HG02884 (cell line): ENCODE results near the gene IRF1.
A peak's percentile ranks its signal among the peaks of the same experiment; 100 is the strongest.
"Not testable (repeated sequence)": the region's sequence is repeated elsewhere in the genome, so short reads cannot be mapped to it uniquely, and the experiment has no call there.

ENCODE experiments used
- ATAC-seq: cut with Tn5 transposase; IDR thresholded peaks from one replicate; pipeline ENCODE4 v1.9.1; 2021; ENCODE audit warnings: mild to moderate bottlenecking, moderate library complexity; ENCODE audit not compliant: unreplicated experiment

Gene IRF1, protein sequence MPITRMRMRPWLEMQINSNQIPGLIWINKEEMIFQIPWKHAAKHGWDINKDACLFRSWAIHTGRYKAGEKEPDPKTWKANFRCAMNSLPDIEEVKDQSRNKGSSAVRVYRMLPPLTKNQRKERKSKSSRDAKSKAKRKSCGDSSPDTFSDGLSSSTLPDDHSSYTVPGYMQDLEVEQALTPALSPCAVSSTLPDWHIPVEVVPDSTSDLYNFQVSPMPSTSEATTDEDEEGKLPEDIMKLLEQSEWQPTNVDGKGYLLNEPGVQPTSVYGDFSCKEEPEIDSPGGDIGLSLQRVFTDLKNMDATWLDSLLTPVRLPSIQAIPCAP

DNA sequence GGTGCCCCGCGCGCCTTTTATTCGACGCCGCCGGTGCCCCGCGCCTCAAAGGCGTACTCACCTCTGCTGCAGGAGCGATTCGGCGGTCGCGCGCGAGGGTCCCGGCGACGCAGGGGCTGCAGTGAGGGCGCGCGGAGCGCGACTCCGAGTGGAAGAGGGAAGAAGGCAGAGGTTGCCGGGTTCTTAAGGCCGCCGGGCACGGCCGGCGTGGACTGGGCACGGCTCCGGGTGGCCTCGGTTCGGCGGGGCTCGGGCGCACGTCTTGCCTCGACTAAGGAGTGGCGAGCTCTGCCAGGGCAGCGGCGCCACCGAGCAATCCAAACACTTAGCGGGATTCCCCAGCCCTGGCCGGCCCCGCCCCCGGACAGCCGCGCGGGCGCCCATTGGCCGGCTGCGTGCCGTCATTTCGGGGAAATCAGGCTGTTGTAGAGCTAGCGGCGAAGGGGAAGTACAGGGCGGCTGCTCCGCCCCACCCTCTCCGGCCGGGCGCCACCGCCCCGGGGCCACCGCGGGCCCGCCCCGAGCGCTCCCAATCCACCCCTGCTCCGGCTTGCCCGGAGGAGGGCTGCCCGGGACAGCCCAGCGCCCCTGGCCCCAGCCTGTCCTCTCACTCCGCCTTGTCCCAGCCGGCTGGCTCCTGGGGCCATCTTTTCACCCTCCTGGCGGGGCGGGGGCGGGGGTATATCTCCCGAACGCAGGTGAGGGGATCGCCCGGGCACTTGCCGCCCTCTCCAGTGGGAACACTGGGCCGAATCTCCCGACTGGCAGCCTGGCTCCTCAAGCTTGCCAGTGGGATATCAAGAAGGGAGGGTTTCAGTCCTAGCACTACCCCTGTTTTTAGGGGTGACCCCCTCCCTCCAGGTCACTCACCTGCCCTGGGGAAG, at the start of gene IRF1:
TSS of gene IRF1 (minus strand) at position 290 of the 884 bp plus-strand sequence. CDS start 1,295 bp downstream, outside the sequence.
- ATAC-seq = peak; percentile 81

DNA sequence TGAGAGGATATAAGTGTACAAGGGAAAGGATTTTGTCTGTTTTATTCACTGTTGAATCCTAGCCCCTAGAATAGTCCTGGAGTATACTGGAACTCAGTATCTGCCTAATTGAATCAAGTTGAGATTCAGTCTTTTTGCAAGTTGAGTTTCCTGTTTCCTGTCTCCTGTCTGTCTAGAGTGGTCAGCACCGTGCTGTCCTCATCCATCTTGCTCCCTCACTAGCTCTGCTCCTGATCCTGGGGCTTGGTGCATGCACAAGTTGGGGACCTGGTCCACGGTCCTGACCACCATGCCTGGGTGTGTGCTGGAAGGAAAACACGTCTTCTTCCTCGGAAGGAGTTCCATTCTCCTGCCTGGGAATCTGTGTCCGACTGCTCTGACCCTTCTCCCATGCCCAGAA, 49.6 kb upstream of the IRF1 start:
- no peak for ATAC-seq

DNA sequence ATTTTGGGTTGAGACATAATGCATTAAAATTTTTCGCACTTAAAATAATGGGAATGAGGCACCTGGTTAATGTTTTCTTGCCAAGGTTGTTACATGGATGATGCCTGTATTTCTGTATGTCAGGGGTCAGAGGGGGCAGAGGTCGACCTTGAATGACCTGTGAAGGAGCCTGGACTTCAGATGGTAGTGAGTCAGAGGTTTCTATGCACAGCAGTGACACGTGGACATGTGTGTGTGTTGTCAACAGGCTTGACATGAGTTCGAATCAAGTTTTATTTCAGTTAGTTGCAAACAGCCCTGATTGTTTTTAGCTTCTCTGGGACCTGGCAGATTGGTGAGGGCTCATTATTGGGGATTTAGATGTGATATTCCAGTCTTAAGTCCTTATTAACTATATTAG, 49.1 kb upstream of the IRF1 start:
- no peak for ATAC-seq

DNA sequence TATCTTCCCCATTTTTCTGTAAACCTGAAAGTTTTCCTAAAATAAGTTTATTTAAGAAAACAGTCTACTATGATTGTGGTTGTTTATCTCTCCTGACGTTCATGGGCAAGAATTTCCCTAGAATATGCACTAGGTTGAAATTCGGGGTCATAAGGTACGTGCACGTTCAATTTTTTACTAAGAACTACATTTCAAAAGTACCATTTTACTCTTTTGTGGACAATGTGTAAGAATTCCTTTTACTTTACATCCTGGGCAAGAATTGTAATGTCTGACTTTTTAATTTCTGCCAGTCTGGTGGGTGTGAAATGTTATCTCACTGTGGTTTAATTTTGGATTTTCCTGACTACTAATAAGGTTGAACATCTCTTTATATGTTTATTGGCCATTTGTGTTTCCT, 40.4 kb upstream of the IRF1 start:
- no peak for ATAC-seq

DNA sequence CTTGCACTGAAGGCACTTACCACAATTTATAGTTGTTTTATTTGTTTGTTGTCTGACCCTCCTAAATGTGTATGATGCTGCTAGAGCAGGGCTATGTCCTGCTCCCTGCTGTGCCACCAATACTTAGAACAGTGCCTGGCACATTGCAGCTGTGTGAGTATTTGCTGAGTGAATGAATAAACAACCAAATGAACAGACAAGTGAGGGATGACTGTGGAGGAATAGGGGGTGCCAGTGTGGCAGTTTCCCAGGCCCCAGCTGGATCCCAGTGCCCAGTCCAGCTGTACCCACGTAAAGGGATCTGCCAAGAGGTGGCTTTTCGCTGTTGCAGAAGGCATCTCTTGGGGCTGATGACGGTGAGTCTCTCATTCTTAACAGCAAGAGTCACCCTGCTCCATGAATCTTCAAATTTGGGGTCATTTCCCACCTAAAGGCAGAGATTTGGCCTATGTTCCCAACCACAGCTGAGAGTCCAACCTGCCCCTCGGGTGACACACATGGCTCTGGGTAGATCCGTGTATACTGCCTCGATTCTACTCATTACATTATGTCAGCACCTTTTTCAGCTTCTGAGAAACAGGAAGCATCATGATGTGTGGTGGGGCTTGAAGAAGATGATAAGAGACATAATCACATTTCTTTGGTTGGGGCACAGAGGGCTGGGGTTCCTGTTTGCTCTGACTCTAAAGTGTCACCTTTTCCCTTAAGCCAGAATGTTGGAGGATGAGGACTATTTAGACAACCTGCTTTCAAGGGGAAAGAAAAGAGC, 38.5 kb upstream of the IRF1 start:
- ATAC-seq = no peak

DNA sequence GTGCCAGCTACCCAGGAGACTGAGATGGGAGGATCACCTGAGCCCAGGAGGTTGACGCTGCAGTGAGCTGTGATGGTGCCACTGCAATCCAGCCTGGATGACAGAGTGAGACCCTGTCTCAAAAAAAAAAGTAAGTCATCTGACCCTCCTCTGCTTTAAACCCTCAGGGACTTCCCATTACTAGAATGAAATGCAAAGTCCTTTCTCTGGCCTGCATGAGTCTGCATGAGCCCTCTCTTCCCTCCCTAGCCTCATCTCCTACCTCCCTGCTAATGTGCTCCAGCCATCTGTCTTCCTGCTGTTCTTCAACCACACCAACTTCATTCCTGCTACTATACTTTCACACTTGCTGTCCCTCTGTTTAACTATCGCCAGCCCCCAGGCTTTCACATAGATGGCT, 37.4 kb upstream of the IRF1 start:
- no peak for ATAC-seq

DNA sequence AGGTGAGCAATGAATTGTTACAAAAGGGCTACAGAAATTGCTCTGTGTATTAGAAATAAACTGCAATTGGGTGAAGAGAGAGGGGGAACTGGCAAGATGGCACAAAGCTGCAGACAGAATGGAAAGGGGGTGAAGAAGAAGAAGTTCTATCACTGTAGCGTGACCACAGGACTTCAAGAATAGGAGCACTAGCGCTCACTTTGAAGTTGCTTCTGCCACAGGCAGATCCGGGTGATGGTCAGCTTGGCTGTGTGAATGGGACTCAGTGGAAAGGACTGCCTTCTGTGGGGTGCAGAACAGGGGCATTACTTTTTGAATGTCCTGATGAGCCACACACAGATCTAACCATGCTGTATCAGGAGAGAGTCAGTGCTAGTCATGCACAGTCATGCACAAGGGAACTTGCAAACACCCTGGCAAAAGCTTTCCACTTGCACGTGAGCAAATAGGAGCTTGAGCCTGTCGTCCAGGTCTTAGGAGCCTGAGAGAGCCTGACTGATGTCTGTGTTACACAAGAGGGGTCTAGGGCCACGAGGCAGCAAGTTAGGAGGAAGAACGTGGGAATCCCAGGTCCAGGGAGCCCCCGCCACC, 36.5 kb upstream of the IRF1 start:
- no peak for ATAC-seq

DNA sequence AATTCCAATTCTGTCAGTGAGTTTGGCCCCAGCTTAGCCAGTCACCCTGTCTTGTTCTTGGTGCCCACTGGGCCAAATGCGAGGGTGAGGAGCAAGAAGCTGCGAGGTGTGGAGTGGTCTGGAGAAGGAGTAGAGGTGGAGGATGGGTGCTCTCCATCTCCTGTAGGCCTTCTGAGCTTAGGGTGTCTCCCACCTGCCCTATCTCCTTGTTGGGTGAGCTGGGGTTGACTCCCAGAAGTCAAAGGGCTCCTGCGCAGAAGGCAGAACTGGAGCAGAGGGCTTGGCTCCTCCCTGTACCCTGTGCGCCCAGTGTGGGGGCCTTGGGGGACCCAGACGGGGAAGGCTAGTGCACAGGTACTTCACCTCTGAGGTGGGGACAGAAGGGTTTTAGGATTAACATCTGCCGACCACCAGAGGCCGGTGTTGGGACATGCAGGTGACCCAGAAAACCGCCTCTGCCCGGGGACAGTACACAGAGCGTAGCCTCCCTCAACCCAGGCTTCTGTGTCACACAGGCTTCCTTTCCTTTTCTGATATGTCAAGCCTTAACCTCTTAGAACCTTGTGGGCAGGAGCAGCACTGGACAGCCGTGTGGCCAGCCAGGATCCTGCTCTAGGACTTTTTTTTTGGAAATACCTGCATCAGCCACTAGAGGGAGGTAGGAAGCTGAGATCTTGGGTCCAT, 35.9 kb upstream of the IRF1 start:
- no peak for ATAC-seq

DNA sequence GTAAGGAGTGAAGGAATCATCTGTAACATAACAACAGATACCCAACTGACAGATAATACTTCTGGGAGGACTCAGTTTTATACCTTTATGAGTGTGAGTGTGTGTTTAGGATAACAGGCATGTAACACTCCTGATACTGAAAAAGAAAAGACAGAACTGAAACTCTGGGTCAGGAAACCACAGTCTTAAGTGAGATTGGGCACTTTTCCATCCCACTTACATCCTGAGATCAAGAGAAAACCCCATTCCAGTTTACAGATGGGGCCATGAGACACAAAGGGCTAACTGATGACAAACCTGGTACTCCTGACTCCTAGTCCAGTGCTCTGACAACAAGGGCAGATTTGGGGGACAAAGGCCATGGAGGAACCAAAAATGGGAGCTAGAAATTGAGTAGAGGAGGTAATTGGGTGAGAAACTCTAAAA, 34.7 kb upstream of the IRF1 start:
- peak; percentile 76 for ATAC-seq

DNA sequence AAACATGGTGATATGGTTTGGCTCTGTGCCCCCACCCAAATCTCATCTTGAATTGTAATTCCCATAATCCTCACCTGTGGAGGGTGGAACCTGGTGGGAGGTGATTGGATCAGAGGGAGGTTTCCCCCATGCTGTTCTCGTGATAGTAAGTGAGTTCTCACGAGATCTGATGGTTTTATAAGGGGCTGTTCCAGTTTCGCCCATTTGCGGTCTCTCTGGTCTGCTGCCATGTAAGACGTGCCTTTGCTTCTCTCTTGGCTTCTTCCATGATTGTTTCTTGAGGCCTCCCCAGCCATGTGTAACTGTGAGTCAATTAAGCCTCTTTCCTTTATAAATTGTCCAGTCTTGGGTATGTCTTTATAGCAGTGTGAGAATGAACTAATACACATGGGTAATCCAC, 34.3 kb upstream of the IRF1 start:
- not testable (repeated sequence) for ATAC-seq

DNA sequence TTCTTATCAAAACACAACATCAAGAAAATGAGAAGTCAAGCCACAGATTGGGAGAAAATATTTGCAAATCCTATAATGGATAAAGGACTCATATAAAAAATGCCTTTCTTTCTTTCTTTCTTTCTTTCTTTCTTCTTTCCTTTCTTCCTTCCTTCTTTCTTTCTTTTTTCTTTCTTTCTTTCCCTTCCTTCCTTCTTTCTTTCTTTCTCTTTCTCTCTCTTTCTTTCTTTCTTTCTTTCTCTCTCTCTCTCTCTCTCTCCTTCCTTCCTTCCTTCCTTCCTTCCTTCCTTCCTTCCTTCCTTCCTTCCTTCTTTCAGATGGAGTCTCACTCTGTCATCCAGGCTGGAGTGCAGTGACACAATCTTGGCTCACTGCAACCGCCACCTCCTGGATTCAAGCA, 31.5 kb upstream of the IRF1 start:
- not testable (repeated sequence) for ATAC-seq

DNA sequence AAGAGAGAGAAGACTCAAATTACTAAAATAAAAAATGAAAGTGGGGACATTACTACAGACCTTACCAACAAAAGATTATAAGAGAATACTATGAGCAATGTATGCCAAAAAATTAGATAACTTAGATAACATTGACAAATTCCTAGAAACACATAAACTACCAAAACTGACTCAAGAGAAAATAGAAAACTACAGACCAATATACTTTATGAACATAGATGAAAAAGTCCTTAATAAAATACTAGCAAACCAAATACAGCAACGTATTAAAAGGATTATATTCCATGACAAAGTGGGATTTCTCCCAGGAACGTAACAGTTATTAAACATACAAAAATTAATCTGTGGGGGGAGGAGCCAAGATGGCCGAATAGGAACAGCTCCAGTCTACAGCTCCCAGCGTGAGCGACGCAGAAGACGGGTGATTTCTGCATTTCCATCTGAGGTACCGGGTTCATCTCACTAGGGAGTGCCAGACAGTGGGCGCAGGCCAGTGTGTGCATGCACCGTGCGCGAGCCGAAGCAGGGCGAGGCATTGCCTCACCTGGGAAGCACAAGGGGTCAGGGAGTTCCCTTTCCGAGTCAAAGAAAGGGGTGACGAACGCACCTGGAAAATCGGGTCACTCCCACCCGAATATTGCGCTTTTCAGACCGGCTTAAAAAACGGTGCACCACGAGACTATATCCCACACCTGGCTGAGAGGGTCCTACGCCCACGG, 23.2 kb upstream of the IRF1 start:
- not testable (repeated sequence) for ATAC-seq

DNA sequence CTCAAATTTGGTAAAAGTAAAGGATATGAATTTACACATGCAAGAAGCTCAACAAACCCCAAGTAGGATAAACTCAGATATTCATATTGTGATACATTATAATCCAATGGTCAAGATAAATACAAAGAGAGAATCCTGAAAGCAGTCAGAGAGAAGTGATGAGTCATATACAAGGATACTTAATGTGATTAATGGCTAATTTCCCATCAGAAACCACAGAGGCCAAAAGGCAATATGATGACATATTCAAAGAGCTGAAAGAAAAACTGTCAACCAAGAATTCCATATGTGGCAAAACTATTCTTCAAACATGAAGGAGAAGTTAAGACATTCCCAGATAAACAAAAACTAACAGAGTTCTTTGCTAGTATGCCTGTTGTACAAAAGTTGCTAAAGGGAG, 19.5 kb upstream of the IRF1 start:
- no peak for ATAC-seq

DNA sequence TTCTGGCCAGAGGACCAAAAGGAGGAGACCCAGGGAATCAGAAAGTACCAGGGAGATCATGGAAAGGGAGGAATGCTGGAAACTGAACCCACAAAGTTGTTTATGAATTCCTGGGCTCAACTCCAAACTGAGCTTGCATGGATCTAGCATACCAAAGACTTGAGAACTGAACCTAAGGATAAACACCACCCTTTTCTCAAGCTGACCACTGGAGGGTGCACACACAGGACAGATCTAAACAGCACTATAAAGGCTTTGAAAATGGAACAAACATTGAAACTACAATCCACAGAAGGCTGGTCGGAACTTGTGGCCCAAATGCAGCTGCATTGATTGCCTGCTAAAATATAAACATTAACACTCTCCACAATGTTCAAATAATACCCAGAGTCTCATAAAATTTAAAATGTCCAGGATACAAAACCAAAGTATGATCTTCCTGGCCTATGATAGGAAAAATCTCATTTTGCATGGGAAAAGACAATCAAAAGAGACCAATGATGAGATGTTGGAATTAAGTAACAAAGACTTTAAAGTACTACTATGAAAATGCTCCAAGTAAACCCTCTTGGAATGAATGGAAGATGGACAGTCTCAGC, 15.6 kb upstream of the IRF1 start:
- ATAC-seq = peak; percentile 63

DNA sequence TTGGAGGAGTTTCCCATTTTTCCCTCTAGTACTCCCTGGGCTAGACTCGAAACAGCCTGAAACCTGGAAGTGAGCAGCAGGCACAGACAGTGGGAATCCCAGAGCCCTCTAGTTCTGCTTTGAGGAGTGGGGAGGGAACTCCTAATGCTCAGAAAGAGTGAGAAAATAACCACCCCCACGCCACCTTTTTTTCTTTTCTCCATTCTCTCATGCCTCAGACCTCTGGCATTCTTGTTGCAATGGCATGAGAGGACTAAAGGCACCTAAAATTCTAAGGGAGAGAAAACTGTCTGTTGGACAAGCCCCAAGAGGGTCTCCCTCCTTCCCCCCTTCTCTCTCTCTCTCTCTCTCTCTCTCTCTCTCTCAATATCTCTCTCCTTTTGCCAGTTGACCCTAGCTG, 15.1 kb upstream of the IRF1 start:
- no peak for ATAC-seq

DNA sequence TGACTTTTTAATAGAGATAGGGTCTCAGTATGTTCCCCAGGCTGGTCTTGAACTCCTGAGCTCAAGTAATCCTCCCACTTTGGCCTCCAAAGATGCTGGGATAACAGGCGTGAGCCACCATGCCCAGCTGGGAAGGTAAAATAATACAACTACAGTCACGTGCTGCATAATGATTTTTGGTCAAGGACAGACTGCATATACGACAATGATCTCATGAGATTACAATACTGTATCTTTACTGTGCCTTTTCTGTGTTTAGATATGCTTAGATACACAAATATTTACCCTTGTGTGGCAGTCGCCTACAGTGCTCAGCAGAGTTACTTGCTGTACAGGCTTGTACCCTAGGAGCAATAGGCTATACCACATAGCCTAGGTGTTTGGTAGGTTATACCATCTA, 14.2 kb upstream of the IRF1 start:
- no peak for ATAC-seq

DNA sequence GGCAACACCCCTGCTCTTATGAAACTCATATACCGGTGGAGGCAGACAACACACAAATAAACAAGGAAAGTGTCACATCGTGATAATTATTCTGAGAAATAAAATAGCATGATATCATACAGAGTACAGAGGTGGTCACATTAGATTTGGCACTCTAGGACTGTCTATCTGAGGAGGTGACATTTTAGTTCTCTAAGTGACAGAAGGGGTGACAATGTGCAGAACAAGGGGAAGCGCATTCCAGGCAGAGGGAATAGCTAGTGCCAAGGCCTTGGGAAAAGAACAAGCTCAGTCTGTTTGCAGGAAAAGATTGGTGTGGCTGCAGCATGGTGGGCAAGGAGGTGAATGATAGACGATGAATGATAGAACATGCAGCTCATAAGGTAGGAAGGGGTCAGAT, 12.7 kb upstream of the IRF1 start:
- ATAC-seq = no peak

DNA sequence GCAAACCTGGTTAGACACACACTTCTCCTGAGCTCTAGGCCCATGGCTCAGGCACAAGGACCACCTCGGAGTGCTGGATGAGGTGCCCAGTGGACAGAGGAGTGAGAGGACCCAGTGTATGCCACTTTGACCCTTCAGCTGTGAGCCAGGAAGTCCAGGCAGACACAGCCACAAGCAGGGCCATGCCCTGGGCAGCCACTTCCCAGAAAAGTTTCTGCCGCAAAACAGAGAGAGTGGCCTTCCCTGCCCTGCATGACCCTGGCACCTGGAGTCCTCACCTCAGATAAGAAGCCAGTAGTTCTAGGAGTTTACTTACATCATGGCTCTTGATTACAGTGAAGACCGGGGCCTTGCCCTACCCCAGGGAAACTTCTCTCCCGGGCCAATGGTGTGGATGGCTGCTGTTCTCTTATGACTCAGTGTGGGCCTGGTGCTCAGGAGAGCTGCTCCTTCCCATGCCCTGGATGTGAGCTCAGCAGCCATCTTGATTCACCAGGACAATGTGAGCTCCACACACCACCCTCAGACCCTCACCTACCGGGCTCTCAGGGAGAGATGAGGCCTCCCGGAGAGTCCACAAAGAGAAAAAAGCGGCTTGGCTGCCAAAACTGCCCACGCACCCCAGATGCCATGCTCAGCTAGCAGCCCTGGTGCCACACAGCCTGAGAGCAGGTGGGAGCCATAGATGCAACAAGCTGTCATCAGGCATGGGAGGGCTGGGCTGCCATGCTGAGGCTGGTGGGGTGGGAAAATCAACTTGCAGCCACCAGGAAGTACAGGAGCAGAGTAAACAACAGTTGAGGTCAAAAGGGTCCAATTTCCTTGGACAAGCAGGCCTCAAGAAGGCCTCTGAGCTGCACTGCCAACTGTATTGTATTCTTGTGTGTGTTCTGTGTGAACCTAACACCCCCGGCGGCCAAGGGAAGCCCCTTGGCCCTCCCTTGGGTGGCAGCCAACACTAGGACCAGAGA, 11.7 kb upstream of the IRF1 start:
- no peak for ATAC-seq
